HG02981 (cell line): ENCODE results near the gene FEV.

ENCODE experiments used
- ATAC-seq: cut with Tn5 transposase; IDR thresholded peaks from one replicate; pipeline ENCODE4 v1.9.1; 2021; ENCODE audit warnings: mild to moderate bottlenecking, moderate library complexity; ENCODE audit not compliant: unreplicated experiment

The FEV gene

GRCh38 chr2:218985021-218985324 lies at the start of gene FEV:
FEV (minus strand) TSS chr2:218985184; CDS start chr2:218985075, 109 bp downstream.
- no peak for ATAC-seq

- no peak for ATAC-seq
Measured at GRCh38 chr2:219032051-219032745, 47.2 kb upstream of the FEV start.

GRCh38 chr2:219031005-219031738 lies 46.2 kb upstream of the FEV start:
- no peak for ATAC-seq

GRCh38 chr2:219030177-219030940 lies 45.4 kb upstream of the FEV start:
- no peak for ATAC-seq

DNA sequence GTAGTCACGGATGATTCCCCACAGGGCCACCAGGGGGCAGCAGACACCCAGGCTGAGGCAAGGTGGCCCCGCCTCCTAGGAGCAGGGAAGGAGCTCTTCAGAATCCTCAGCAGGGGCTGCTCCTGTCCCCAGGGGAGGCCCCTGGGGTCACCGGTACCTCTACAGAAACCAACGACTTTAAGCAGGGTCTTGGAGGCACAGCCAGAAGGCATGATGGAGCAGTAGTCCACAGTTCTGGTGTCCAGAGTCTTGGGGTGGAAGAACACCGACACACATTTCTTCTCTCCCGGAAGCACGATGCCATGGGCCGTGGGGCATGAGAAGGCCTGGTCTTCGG lies 44.8 kb upstream of the FEV start:
- ATAC-seq, result peak; percentile 78

DNA sequence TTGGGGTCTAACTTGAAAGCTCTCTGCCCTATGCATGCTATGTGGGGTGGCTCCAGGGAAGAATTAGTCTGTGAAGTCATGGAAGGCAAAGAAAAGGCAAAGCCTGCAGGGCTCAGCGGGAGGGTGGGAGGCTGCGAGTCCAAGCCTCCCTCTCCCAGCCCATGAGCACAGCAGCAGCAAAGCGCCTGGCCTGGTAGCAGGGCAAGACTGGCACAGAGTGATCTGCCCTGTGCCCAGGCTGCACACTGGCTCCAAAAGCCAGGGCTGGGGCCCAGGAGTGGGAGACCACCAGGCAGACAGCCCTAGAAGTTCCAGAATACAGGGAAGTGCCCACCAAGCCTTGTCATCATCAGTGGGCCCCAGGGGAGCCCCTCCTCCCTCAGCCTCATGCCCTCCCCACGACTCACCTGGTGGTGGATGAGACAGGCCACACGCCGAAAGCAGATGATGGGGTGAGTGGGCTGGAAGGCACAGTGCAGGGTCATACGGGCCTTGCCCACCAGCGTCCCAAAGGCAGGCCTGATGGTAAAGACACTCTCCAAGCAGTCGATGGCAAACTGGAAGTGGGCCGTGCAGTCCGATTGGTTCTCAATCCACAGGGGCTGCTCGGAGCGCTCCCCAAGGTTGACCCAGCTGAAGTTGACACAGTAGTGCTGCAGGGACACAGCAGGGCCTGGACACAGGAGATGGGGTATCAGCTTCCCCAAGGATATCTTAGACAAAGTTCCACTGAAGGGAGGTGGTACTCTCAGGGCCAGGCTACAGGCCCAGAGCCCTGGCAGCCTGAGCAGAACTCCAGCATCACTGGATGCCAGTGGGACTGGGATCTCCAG lies 44.2 kb upstream of the FEV start:
- ATAC-seq, result no peak

DNA sequence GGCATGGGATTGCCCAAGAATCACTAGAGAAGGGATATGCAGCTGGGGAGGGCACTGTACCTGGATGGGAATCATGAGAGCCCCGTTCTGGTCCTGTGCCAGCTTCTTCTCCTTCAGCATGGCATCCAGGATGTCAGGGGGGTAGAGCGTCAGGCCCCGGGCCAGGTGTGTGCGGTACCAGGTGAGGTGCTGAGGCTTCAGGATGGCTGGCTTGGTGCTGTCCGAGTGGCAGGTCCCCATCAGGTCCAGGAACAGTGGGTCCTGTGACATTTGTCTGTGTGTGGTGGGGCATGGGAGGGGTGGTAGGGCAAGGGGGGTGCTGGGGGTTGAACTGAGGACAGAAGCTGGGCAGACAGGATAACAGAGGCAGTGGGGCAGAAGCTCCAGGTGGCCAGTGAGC lies 43.2 kb upstream of the FEV start:
- no peak for ATAC-seq

- no peak for ATAC-seq
Measured at GRCh38 chr2:219027511-219028055, 42.6 kb upstream of the FEV start.

GRCh38 chr2:219026946-219027345 lies 42.0 kb upstream of the FEV start:
- no peak for ATAC-seq

DNA sequence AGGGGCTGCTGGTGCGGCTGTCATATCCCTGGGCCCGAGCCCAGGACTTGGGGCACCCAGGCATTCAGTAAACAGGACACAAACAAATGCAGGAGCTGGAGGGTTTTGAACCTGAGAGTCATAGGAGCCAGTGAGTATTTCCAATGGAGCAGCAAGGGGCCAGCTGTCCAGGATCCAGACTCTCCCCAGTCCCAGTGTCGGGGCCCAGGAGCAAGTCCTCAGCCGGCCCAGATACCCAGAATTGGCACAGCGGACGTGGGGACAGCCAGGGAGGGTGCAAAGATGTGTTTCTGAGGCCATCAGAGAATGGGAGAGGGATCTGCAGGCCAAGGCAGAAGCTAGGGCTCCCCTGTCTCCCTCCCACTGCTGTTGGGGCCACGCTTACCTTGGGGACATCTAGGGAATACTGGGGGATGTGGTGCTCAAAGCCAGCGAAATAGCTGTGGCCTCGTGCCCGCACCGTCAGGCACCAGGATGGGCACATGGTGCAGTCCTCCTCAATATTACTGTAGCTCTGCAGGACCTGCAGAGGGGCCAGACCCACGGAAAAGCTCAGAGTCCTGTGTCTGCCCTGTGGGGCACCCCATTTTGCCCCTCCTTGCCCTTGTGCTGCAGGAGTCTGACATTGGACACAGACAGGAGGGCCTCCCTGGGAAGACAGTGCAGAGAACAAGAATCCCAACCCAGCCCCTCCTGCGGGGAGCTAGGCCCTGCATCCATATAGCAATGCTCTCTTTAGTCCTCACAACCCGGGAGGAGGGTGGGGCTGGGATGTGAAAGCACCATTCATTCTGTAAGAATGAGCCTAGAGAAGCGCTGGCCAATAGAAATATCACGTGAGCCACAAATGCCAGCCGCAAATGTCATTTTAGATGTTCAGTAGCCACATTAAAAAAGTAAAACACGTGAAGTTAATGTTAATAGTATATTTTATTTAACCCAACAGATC lies 40.9 kb upstream of the FEV start:
- ATAC-seq, result no peak

DNA sequence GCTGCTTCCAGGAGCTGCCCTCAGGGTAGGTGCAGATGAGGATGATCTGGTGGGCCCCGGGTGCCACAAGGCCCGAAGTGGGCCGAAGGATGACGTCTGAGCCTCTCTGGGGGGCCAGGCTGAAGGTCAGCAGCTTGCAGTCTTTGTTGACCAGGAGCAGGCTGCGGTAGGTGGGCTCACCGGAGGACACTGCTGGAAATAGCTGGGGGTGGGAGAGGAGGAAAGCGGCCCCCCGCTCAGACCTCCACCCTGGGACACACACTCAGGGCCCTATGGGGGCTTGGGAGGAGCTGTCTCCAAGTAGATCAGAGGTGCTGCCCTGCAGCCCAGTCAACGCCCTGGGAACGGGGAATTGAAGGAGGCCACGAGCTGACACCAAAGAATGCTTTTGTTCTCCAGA lies 39.1 kb upstream of the FEV start:
- no peak for ATAC-seq

DNA sequence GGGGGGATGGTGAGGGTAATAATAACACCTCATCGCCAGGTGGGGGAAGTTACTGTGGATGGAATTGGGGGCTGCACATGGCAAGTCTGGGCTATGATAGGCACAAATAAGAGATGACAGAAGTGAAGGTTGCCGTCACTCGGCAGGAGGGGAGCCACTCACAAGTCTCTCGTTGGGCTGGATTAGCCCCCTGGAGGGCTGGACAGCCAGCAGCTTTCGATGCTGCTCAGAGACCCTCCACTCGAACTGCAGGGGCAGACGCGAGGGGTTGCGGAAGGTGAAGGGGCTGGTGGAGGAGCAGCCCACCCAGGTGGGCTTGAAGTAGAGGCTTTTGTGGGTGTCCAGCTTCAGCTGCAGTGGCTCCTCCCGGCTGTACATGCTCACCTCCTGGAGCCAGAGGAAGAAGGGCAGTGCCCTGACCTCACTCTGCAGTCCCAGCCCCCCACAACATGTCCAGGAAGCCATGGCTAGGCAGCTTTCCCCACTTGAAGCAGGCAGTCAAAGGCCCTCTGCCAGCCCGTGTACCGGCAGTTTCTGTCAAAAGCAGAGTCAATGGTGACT lies 38.1 kb upstream of the FEV start:
- ATAC-seq, result no peak

DNA sequence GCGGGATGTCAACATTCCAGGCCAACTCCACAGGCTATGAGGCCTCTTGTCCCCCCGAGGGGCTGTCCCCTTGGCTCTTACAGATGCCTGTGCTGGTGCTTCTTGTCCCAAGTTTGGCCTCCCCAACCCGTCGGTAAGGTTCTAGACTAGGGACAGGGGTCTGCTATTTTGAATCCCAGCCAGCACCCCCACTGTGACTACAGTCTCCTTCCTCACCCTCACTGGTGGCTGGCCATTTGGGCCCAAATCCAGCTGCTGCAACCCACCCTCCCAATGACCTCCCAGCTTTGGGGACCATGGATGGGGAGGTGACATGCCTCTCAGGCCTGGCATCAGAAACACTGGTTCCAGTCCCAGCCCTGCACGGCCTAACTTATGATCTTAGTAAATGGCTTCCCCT lies 37.6 kb upstream of the FEV start:
- no peak for ATAC-seq

- ATAC-seq, result no peak
Measured at GRCh38 chr2:219022041-219022440, 37.1 kb upstream of the FEV start.

- no peak for ATAC-seq
Measured at GRCh38 chr2:219021591-219021990, 36.6 kb upstream of the FEV start.

DNA sequence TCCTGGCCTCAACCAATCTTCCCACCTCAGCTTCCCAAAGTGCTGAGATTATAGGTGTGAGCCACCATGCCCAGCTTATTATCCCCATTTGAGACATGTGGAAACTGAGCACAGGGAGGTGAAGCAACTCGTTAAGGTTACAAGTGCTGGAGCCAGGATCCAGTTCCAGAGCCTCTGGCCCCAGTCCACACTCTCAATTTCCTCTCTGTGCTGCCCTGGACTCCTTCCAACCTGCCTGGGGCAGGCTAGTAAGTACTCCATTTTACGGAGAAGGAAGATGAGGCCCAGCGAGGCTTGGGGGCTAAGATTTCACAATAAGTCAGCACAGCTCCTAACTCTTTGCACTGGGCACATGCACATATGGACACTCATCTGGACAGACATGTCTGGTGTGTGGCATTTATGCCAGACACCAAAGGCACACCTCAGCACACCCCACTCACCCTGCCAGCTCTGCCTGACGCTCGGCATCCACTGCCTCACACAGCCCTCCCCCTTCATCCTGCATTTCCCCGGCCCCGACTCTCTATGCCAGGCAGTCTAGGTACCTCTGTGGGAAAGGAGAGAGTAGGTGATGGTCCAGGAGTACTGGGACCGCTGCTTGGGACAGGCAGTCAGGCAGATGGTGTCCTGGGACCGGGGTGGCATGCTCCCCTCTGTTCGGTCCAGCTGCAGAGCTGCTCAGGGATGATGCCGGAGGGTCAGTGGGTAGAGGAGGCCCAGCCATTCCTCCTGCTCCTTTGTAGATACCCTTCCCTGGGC lies 35.8 kb upstream of the FEV start:
- ATAC-seq, result no peak

DNA sequence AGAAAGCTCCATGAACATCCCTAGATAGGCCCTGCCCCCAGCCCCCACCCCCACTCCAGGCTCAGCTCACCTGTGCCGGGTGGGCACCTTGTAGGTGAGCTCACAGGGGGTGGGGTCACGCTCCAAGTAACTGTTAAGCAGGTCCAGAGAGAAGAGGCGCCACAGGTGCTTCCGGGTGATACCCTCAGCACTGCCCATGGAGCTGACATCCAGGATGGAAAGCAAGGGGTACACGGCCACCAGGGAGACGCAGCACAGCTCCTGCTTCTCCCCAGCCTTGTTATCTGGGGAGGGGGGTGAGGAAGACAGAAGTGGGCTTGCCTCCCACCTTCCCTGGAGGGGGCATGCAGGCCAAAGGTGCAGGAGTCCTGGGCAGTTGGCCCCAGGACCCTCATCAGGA lies 34.5 kb upstream of the FEV start:
- ATAC-seq, result no peak

GRCh38 chr2:219018726-219019125 lies 33.7 kb upstream of the FEV start:
- ATAC-seq, result no peak

GRCh38 chr2:219018286-219018685 lies 33.3 kb upstream of the FEV start:
- no peak for ATAC-seq
